ENCODE measurements around the gene DMRT3. TPM values are rescaled to one million over a fixed set of nuclear protein-coding genes. Genes with fewer than 3 reads are reported as not detected.

DMRT3 gene
- polyA plus RNA-seq, 1 donor from 2014 or later = not detected

- Histone ChIP-seq H3K9me3 (ENCODE audit: low read length) (no peaks in the 10 kb centered on the region), H3K36me3 (ENCODE audit: insufficient read depth, low read length) (no peaks in the 10 kb centered on the region), H3K4me2 (ENCODE audit: low read length) (no peak overlapping the region), H3K79me2 (replicated peaks; ENCODE audit: insufficient read depth, low read length) (no peaks in the 10 kb centered on the region), H2AFZ (ENCODE audit: low read depth, low read length) (no peak overlapping the region), H3K4me3 (ENCODE audit: low read length) (no peak overlapping the region), H3K9me2 (ENCODE audit: insufficient read depth, low read length) (no peaks in the 10 kb centered on the region), H3K27ac (ENCODE audit: low read length) (no peak overlapping the region), H3K27me3 (ENCODE audit: insufficient read depth, low read depth, low read length) (no peaks in the 10 kb centered on the region), H4K20me1 (ENCODE audit: insufficient read depth) (no peaks in the 10 kb centered on the region), H3K9ac (ENCODE audit: low read length) (no peak overlapping the region), H3F3A (ENCODE audit: insufficient read depth, low read length, poor library complexity, severe bottlenecking) (no peaks in the 10 kb centered on the region)
- no peak for TF ChIP-seq RAD21 (conservative IDR thresholded peaks at IDR 0.05)
- TF ChIP-seq POLR2AphosphoS5 (IDR thresholded peaks at IDR 0.05) = no peak
- no peak for TF ChIP-seq REST (IDR thresholded peaks at IDR 0.05; ENCODE audit: borderline replicate concordance)
- TF ChIP-seq TAF1 (IDR thresholded peaks at IDR 0.05; ENCODE audit: low read depth) = no peak
- no peak for TF ChIP-seq EP300 (conservative IDR thresholded peaks at IDR 0.05; ENCODE audit: poor library complexity, severe bottlenecking)
- TF ChIP-seq CTCF (IDR thresholded peaks at IDR 0.05; ENCODE audit: poor library complexity, severe bottlenecking) = no peak
- no peak for TF ChIP-seq EZH2 (IDR thresholded peaks at IDR 0.05; ENCODE audit: borderline replicate concordance, insufficient read depth, low read length, poor library complexity, severe bottlenecking)
- no peak for TF ChIP-seq MXI1 (conservative IDR thresholded peaks at IDR 0.05; ENCODE audit: poor library complexity, severe bottlenecking)
- no peak for TF ChIP-seq SMC3 (conservative IDR thresholded peaks at IDR 0.05; ENCODE audit: poor library complexity)
These were observed 23.9 kb upstream of the DMRT3 start for GRCh38 chr9:952546-952945.

GRCh38 chr9:959105-959504 lies 17.4 kb upstream of the DMRT3 start:
- no peaks in the 10 kb centered on the region for H3F3A ChIP-seq (ENCODE audit: insufficient read depth, low read length, poor library complexity, severe bottlenecking)
- peaks cover 32% of the 10 kb centered on the region for H3K27me3 ChIP-seq (ENCODE audit: insufficient read depth, low read depth, low read length)
- H3K9me3 ChIP-seq (ENCODE audit: low read length) = no peaks in the 10 kb centered on the region
- H3K79me2 ChIP-seq (replicated peaks; ENCODE audit: insufficient read depth, low read length) = no peaks in the 10 kb centered on the region
- no peak overlapping the region for H2AFZ ChIP-seq (ENCODE audit: low read depth, low read length)
- no peak overlapping the region for H3K27ac ChIP-seq (ENCODE audit: low read length)
- no peak overlapping the region for H3K4me2 ChIP-seq (ENCODE audit: low read length)
- no peaks in the 10 kb centered on the region for H4K20me1 ChIP-seq (ENCODE audit: insufficient read depth)
- no peak overlapping the region for H3K9ac ChIP-seq (ENCODE audit: low read length)
- no peak overlapping the region for H3K4me3 ChIP-seq (ENCODE audit: low read length)
- no peaks in the 10 kb centered on the region for H3K9me2 ChIP-seq (ENCODE audit: insufficient read depth, low read length)
- TF ChIP-seq EP300 (conservative IDR thresholded peaks at IDR 0.05; ENCODE audit: poor library complexity, severe bottlenecking) (no peak), SMC3 (conservative IDR thresholded peaks at IDR 0.05; ENCODE audit: poor library complexity) (no peak), MXI1 (conservative IDR thresholded peaks at IDR 0.05; ENCODE audit: poor library complexity, severe bottlenecking) (no peak), EZH2 (IDR thresholded peaks at IDR 0.05; ENCODE audit: borderline replicate concordance, insufficient read depth, low read length, poor library complexity, severe bottlenecking) (no peak), CTCF (IDR thresholded peaks at IDR 0.05; ENCODE audit: poor library complexity, severe bottlenecking) (no peak), TAF1 (IDR thresholded peaks at IDR 0.05; ENCODE audit: low read depth) (no peak), REST (IDR thresholded peaks at IDR 0.05; ENCODE audit: borderline replicate concordance) (no peak), POLR2AphosphoS5 (IDR thresholded peaks at IDR 0.05) (no peak), RAD21 (conservative IDR thresholded peaks at IDR 0.05) (no peak)
- no peaks in the 10 kb centered on the region for H3K36me3 ChIP-seq (ENCODE audit: insufficient read depth, low read length)

Data from neural cell (in vitro differentiated cells).